HL-60 (cell line): ENCODE measurements around the gene CACUL1.

ENCODE experiments used
- DNase-seq, 2 experiments: peaks; one replicate each; pipeline ENCODE4 v3.0.0-alpha.2; 2010 to 2020; ENCODE audit warnings: low read depth in 1 of 2, low spot score in 1 of 2
- H3K27ac ChIP-seq: fragments of 250-450 bp; sonication (Bioruptor Pico); replicated peaks from 2 replicates; pipeline ENCODE4 v1.5.1; 2020; ENCODE audit warnings: mild to moderate bottlenecking, moderate library complexity
- H3K27me3 ChIP-seq: fragments of 250-450 bp; sonication (Bioruptor Pico); 2 replicates; pipeline ENCODE4 v1.5.1; 2021; ENCODE audit warnings: mild to moderate bottlenecking, moderate library complexity; ENCODE audit not compliant: insufficient read depth, poor library complexity, severe bottlenecking
- H3K4me3 ChIP-seq: replicated peaks from 2 replicates; pipeline ENCODE4 v1.5.1; 2011; ENCODE audit warnings: mild to moderate bottlenecking, control low read depth, low read length; ENCODE audit not compliant: insufficient read depth
- CTCF ChIP-seq: IDR thresholded peaks from one replicate; pipeline ENCODE4 v1.5.1; 2011; ENCODE audit warnings: low read length, control low read depth, inconsistent platforms; ENCODE audit not compliant: insufficient read depth
- GABPA ChIP-seq: IDR thresholded peaks from 2 replicates; pipeline ENCODE4 v1.6.1; 2012; ENCODE audit warnings: low read depth
- POLR2AphosphoS5 ChIP-seq: IDR thresholded peaks from 2 replicates; pipeline ENCODE4 v1.6.1; 2012; ENCODE audit warnings: low read depth
- REST ChIP-seq: IDR thresholded peaks from 2 replicates; pipeline ENCODE4 v1.6.1; 2012; ENCODE audit warnings: low read depth; ENCODE audit not compliant: insufficient replicate concordance
- SPI1 ChIP-seq: IDR thresholded peaks from 2 replicates; pipeline ENCODE4 v1.6.1; 2012; ENCODE audit warnings: low read depth, mild to moderate bottlenecking, borderline replicate concordance

The CACUL1 gene

DNA sequence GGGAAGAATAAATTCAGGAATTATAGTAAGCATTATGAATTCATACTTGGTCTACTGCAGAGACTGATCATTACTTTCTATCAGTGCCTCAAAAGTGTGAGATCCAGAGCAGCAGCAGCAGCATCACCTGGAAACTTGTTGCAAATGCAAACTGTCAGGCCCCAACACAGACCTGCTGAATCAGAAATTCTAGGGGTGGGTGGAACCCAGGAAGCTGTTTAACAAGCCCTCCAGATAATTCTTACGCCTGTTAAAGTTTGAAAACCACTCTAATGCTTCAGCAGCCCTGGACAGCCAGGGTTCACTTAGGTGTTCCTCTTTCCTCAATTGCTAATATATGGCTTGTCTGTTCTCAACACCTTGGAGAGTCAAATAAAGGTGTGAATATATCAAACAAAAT is 19.5 kb downstream of the CACUL1 start:
- no peak for DNase-seq
- H3K27me3 ChIP-seq: no peaks in the 10 kb centered on the region
- no peak overlapping the region for H3K27ac ChIP-seq
- peak; percentile 29; the same call in 1 of the 2 replicates for TF ChIP-seq SPI1
- no peak for TF ChIP-seq REST
- TF ChIP-seq POLR2AphosphoS5: no peak
- TF ChIP-seq GABPA: no peak
- no peak for TF ChIP-seq CTCF
- no peak overlapping the region for H3K4me3 ChIP-seq

- H3K27me3 ChIP-seq: no peaks in the 10 kb centered on the region
- TF ChIP-seq GABPA (no peak), POLR2AphosphoS5 (no peak), SPI1 (no peak), REST (no peak), CTCF (no peak)
- no peak overlapping the region for H3K4me3 ChIP-seq
- no peak overlapping the region for H3K27ac ChIP-seq
- DNase-seq: no peak
Measured at GRCh38 chr10:118734475-118734874, 20.3 kb downstream of the CACUL1 start.

DNA sequence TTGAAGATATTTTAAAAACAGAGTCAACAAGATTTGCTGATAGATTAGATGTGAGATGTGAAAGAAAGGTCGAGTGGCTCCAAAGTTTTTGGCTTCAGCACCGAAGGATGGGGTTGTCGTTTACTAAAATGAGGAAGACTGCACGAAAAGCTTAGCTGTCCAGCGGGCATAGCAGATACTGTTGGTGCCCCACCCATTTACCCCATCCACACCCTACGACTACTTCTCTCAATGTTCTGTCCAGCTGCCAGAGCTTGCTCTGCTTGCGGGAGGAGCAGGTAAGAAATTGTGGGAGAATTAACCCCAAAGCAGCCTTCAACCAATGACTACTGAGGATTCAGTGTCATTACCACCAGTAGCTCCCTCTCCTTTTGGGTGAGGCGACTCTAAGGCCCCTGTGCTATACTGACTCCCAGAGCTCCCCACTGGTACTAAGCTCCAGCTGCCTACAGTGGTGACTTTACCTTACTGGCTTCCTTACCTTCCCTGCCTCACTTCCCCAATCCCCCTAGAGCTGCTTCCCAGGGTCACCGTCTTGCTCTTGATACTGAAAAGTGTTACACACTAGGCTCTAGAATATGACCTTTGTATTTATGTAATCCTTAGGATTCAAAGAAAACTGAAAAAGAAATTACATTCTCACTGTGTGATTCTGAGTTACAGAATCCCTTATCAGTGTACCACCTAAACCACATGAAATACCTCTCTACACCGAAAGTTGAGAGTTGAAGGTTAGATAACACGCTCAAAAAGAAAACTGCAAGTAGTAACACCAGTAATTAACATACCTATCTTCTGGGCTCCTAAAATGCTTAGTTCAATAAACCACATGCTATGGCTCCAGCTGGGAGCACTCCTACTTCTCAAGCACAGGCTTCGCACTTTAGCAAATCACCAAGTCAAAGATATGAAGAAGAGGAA is 22.3 kb downstream of the CACUL1 start:
- TF ChIP-seq REST (no peak), GABPA (no peak), SPI1 (no peak), CTCF (no peak), POLR2AphosphoS5 (no peak)
- Histone ChIP-seq H3K27ac (no peak overlapping the region), H3K27me3 (no peaks in the 10 kb centered on the region), H3K4me3 (no peak overlapping the region)
- no peak for DNase-seq
